Kidney tubule cell (primary cell): Measurements from ENCODE around the gene SIGLEC11.
"Not testable (repeated sequence)": the region's sequence is repeated elsewhere in the genome, so short reads cannot be mapped to it uniquely, and the experiment has no call there.

Experiments
- DNase-seq: peaks from one replicate; pipeline ENCODE4 v3.0.0-alpha.2; 2018; ENCODE audit warnings: low spot score

Gene SIGLEC11

DNA sequence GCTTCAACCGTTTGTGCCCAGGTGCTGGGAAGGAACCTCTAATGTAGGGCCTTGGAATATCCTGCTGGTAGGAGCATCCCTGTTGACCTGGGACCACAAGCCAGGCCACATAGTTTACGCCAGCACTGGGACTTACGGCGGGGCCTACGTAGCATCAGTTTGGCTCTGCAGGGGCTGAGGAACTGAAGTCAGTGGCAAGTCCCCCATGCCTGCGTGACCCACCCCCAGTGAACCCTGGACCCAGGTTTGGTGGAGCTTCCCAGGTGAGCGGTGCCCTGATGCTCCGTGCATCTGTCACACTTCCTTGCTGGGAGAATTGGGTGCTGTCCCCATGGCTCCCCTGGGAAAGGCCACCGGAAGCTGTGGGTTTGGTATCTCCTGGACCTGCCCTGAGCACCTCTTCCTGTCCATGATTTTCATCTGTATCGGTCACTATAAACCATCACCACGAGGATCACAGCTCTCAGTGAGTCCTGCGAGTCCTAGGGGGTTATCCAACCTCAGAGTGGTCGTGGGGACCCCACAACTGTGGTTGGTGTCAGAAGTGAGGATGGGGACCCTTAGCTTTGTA lies 9.9 kb downstream of the SIGLEC11 start:
- DNase-seq: no peak

DNA sequence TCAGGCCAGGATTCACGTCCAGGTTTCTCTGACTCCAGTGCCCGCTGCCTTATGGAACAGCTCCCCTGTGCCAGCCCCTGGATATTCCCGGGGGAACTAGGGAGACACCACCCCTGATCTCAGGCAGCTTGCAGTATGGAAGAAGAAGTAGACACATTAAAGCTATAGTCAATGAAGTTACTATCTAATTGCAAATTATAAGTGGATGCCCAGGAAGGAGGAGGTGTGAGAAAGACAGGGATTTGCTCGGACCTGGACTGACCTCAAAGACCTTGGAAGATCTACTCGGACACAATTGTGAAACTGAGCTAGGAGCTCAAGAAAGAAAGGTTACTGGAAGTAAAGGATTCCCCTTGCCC lies 10.4 kb downstream of the SIGLEC11 start:
- no peak for DNase-seq

DNA sequence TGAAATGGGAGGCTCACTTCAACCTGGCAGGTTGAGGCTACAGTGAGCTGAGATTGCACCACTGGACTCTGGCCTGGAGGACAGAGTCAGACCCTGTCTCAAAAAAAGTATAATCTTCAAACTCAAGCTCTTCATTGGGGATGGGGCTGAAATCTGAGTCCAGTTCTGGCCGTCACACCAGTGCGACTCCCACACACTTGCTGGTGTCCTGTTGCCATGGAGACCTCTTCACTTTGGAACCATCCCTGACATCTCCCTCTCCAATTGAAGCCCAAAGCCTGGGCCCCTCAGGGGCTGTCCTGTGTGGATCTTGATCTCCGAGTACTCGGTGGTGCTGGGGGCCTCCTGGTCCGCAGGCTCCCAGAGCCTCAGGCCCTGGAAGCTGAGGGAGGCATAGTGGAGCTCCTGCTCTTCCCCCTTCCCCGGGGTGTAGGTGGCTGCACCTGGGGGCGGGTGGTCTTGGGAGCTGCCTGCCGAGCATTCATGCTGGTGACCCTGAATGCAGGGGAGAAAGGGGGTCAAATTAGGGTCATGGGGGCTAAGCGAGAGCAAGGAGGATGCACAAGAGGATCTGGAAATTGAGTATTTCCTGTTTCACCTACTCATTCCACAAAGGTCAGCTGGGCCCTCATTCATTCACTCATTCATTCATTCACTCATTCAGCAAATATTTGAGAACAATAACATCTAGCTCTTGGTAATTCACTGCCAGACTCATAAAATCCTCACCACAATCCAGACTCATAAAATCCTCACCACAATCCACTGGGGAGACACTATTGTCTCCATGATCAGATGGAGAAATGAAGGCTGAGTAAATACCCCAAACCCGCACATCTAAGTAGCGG lies 11.0 kb downstream of the SIGLEC11 start:
- DNase-seq: no peak

DNA sequence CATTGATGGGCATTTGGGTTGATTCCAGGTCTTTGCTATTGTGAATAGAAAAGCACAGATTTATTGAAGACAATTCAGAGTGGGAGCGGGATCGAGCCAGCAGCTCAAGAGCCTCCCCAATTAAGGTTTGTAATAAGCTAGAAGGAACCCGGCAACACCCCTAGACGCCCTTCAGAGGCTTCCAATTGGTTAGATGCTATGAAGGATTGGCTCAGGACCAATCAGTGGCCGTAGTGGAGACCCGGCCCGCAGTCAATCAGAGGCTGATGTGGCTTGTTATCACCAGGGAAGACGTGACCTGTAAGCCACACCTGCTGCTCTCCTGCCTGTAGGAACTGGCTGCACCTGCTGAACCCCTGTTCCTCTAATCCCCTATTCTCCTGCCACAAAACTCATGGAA lies 14.6 kb downstream of the SIGLEC11 start:
- no peak for DNase-seq

DNA sequence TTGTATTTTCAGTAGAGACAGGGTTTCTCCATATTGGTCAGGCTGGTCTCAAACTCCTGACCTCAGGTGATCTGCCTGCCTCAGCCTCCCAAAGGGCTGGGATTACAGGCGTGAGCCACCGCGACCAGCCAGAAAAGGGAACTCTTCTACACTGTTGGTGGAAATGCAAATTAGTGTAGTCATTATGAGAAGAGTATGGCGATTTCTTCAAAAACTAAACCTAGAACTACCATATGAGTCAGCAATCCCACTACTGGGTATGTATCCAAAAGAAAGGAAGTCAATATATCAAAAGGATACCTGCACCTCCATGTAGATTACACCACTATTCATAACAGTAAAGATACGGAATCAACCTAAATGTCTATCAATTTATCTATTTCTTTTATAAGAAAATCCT lies 16.4 kb downstream of the SIGLEC11 start:
- DNase-seq: not testable (repeated sequence)

DNA sequence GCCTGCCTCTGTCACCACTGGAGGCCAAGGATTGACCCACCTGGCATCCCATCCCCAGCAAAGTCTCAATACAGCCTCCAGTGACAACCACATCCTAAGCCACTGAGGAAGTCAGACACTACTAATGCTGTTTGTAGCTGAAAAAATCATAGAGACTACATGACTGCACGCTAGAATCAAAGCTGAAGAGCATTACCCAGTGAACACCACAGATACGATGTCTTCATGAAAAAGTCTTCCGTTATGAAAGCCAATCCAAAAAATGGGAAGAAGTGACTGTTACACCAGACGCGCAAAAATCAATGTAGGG lies 20.5 kb downstream of the SIGLEC11 start:
- no peak for DNase-seq

DNA sequence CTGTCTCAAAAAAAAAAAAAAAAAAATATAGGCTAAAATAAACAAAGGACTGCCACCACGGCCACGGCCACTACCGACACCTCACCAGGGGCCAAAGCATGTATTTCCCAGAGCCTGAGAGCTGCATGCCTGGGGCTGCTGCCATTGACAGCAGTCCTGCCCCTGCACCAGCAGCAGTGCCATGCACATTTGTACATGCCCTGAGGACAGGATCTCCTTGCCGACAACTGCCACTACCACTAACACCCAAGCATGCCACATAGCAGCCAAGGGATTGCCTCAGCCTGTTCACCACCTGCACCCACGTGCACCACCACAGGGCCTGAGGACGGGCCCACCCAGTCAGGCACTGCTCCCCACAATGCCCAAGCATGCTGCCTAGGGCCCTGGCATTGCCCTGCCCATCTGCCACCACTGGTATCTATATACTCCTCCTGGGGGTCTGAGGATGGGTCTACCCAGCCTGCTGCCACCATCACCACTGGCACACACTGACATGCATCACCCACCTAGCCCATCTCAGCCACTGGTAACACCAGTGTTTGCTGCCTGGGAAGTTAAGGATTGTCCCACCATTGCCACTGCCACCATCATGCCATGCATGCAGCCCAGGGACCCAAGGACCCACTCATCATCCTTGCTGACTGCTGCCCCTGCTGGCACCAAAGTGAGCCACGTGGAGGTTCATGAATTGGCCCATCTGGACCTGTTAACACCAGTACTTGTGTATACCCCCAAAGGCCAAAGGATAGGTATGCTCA lies 21.1 kb downstream of the SIGLEC11 start:
- no peak for DNase-seq

DNA sequence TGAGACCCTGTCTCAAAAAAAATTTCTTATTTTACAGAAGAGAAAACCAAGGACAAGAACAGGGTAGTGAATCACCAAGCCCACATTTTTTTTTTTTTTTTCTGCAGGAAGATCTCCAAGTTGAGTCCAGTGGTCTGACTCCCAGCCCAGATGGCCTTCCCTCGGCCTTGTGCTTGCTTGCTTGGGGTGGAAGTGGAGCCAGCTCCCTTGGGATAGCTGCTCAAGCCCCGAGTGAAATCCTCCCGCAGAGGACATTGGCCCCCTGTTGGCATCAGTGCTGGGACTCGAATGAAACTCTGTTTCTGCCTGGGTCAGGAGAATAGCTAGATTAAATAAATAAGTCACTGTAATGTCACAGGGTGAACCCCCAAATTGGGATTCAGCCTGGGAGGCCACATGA lies 22.3 kb downstream of the SIGLEC11 start:
- DNase-seq: no peak

DNA sequence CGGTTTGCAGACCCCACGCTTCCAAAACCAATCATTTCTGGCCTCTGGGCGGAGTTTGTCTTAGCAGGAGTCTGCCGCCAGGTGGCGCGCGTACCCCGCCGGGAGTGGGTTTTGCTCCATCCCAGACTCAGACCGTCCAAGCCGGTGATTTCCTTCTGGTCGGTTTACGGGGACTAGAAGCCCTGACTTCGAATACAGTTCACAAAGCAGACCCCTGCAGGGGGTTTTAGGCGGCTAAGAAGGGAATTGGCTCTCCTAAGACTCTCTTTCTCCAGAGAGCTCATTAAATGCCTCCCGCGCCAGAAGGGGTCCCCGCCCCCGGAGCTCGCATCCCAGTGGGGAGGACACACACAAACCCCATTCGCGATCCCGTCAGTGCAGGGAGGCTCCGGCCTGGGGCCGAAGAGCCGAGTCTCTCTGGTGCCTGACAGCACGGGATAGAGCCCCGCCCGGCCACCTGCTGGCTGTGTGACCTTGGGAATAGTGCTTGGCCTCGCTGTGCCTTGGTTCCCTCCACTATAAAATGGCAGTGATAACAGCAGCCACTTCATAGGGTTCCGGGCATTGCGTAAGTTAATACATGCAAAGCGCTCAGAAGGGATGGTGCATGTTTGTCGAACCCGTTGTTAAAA lies 23.1 kb downstream of the SIGLEC11 start:
- DNase-seq: peak; percentile 66

DNA sequence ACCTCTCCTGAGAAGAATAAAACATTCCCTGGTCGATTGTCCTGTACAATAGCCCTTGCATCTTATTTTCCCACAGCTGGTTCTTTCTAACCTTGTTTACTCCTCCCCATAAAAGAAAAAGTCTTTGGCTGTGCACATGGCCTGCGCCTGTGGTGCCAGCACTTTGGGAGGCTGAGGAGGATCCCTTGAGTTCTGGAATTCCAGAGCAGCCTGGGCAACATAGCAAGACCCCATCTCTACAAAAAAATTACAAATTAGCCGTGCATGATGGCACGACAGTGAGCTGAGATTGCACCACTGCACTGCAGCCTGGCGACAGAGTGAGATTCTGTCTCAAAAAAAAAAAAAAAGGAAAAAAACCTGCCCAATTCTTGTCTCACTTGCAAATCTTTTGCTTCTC lies 24.4 kb downstream of the SIGLEC11 start:
- no peak for DNase-seq

DNA sequence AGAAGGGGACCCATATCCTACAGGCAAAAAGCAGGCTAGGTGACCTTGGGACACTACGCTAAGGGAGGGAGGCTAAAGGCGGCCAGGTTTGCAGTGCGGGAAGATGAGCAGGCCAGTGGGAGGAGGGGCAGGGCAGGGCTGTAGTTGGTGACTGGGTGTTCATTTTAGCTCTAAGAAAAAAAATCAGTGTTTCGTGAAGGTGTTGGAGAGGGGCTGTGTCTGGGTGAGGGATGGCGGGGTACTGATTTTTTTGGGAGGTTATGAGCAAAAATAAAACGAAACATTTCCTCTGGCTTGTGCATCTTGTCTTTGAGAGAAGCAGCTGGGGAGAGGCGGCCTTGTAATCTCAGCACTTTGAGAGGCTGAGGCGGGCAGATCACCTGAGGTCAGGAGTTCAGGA lies 27.3 kb downstream of the SIGLEC11 start:
- DNase-seq: no peak

DNA sequence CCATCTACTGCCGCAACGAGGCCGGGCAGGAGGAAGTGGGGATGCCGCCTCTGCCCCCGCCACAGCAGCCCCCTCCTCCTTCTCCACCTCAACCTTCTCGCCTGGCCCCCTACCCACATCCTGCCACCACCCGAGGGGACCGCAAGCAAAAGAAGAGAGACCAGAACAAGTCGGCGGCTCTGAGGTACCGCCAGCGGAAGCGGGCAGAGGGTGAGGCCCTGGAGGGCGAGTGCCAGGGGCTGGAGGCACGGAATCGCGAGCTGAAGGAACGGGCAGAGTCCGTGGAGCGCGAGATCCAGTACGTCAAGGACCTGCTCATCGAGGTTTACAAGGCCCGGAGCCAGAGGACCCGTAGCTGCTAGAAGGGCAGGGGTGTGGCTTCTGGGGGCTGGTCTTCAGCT lies 28.2 kb downstream of the SIGLEC11 start:
- DNase-seq: no peak

DNA sequence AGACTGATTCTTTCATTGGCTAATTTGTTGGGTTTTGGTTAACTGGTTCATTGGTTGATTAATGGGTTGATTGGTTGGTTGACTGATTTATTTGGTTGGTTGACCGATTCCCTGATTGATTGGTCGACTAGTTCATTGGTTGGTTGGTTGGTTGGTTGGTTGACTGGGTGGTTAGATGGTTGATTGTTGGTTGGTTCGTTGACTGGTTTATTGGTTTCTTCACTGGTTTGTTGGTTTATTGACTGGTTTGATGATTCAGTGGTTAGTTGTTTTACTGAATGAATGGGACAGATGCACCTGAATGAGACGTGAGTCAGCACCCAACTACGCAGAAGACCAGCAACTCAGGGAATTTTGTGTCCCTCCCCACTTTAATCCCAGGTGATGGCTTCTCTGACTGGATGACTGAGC lies 28.9 kb downstream of the SIGLEC11 start:
- DNase-seq: peak; percentile 90

DNA sequence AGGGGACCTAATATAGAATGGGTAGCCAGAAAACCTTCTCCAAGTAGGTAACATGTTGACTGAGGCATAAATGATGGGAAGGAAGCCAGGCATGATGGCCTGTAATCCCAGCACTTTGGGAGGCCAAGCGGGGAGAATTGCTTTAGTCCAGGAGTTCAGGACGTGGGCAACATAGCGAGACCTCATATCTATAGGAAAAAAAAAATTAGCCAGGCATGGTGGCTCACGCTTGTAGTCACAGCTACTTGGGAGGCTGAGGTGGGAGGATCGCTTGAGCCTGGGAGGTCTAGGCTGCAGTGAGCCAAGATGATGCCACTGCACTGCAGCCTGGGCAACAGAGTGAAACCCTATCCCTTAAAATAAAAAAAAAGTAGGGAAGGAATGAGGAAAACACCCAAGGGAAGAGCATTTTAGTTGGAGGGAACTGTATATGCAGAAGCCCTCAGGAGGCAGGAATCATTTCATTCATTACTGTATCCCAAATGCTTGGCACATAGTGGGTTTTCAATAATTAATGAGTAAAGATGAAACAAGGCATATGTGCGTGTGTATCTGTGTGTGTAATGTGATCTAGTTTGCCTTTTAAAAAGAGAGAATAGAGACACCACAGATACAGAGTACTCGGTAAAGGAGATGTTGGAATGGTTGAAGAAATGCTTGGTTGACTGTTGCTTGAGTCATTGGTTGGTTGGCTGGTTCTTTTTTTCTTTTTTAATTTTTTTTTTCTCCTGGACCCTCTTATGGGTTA lies 29.5 kb downstream of the SIGLEC11 start:
- DNase-seq: no peak

DNA sequence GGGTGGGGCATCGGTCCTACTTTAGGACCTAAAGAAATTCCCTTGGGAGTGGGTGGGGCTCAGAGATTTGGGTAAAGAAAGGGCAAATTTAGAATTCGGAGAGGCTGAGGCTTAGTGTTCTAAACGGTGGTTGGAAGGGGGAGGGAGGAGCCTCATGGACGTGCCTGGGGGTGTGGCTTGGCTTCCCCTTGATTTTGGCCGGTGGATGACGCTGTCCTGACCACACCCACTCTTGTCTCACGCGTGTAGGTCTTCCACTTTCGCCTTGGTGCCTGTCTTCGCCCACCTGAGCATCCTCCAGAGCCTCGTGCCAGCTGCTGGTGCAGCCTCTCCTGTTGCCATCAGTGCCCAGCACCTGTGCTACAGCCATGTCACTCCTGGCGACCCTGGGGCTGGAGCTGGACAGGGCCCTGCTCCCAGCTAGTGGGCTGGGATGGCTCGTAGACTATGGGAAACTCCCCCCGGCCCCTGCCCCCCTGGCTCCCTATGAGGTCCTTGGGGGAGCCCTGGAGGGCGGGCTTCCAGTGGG lies 30.4 kb downstream of the SIGLEC11 start:
- DNase-seq: no peak

DNA sequence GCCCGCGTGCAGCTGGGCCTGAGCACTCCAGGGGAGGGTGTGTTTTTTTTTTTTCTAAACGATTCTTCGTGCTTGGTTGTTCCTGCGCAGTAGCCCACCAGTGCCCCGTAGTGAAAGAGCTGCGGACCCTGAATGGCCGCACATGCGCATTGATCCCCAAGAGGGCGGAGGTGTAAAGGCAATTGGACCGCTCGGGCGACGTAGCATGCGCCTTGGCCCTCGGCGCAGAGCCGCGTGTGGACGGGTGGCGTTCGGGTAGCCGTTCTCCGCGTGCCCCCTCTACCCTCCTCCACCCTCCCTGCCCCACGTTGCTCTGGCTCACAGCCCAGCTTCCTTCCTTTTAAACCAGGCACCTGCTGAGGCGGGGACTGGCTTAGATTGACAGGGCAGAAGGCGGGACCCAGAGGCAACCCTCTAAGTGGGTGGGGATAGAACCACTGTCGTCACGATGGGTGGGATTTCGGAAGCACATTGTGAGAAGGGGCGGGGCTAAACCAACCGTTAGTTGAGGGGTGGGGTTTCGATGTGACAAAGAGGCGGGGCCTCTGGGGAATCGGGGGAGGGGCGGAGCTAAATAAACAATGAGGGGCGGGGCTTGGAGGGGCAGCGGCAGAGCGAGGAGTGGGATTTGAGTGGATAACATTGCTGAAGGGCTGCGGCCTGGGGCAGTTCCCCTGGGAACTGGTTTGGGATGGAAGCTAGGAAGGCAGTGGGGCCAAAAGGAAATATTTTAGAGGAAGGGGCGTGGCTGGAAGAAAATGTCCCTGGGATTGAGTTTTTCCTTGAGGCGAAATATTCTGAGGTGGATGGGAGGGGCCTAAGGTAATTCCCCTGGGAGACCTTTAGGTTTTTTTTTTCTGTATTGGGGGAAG lies 31.1 kb downstream of the SIGLEC11 start:
- peak; percentile 97 for DNase-seq

DNA sequence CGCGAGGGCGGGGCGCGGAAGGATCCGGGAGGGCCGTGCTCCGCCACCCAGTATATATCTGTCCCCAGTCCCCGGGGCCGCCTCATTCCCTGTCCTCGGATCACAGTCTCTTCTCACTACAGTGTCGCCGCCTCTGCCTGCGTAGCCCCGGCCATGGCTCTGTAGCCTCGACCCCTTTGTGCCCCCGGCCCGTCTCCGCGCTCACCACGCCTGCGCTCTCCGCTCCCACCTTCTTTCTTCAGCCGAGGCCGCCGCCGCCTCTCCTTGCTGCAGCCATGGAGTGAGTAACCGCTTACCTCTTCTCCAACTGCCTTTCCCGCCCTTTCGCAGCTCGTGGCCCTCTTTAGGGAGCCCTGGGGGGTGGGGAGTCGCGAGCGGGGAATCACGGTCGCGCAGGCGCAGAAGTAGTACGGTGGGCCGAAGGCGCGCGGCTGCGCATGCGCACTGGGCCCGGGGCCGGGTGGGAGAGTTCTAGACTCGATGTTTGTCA lies 31.8 kb downstream of the SIGLEC11 start, which contains the start of the genes ATF5 and NUP62:
TSS of gene ATF5 (plus strand) at position 85 of the 490 bp plus-strand sequence. CDS start 1,646 bp downstream, outside the sequence.
TSS of gene NUP62 (minus strand) at position 384 of the 490 bp plus-strand sequence. CDS start 19,697 bp downstream, outside the sequence.
- peak; percentile 86 for DNase-seq

DNA sequence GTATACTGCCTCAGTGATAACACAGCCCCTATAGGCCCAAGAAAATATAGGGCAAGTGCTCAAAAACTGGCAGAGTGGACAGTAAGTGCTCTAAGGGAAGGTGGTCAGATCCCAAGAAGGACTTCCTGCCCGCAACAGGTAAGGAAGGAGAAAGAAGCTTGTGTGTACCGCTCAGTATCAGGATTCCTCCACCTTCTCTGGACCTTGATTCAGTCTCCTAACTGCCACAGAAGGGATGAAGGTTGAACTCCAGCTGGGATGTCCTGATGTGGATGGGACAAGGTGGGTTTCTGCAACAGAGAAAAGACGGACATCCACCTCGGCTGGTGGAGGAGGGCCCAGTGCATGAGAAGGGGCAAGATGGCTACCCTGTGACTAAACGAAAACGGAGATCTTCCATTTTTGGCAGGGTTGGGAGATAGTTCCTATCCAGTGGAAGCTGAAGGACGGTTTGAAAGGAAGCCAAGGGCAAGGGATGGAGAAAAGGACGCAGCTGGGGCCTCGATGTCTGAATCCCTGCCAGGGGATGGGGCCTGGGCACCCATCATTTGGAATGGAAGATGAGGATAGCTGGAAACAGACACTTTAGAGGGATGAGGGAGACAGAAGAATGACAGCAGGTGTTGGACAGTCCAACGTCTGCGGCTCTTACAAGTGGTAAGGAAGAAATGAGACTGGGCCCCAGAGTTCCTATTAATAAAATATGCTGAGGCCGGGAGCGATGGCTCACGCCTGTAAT lies 33.3 kb downstream of the SIGLEC11 start:
- DNase-seq: no peak

DNA sequence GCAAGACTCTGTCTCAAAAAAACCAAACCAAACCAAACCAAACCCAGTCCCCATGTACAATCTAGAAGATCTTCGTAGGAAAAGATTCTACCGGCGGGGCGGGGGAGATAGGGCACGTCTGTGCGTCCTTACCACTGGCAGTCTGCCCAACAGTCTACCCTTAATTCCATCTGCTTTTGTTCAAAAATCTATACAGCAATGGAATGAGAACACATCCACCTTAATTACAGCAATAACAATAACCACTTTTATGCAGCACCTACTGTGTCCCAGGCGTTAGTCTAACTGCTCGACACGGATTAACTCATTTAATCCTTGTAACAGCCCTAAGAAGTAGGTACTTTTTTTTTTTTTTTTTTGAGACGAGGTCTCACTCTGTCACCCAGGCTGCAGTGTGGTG lies 34.5 kb downstream of the SIGLEC11 start:
- no peak for DNase-seq

DNA sequence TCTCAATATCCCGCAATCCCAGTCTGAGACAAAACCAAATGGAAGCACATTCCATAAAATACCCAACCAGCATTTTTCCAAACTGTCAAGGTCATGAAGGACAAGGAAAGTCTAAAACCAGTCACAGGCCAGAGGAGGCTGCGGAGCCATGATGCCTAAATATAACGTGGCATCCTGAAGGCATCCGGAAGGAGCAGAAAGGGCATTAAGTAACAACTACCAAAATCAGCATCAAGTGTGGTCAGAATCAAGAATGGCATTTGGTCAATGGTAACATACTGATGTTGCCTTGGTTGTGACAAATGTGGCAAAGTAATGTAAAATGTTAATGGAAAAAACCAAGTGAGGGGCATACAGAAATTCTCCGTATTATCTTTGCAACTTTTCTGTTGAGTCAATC lies 35.5 kb downstream of the SIGLEC11 start:
- no peak for DNase-seq
